Activated CD8-positive, alpha-beta memory T cell treated with anti-CD3 and anti-CD28 coated beads for 4 hours (primary cell): Measurements from ENCODE around the gene KIAA1614.
"Not testable (repeated sequence)": the region's sequence is repeated elsewhere in the genome, so short reads cannot be mapped to it uniquely, and the experiment has no call there.

Experiments
- DNase-seq, 2 donors: peaks; one replicate each; pipeline ENCODE4 v3.0.0-alpha.2; 2020; ENCODE audit warnings: low read depth in 2 of 2

The KIAA1614 gene

GRCh38 chr1:180941518-180942275, 29.0 kb downstream of the KIAA1614 start:
- DNase-seq: no peak

GRCh38 chr1:180945151-180945550, 32.5 kb downstream of the KIAA1614 start:
- no peak for DNase-seq

GRCh38 chr1:180945551-180945950, 32.9 kb downstream of the KIAA1614 start:
- no peak for DNase-seq

GRCh38 chr1:180946056-180946455, 33.4 kb downstream of the KIAA1614 start:
- no peak for DNase-seq

- DNase-seq: no peak
These were observed 34.1 kb downstream of the KIAA1614 start for GRCh38 chr1:180946541-180947498.

- DNase-seq: no peak
These were observed 34.8 kb downstream of the KIAA1614 start for GRCh38 chr1:180947499-180947885.

GRCh38 chr1:180947901-180948640, 35.4 kb downstream of the KIAA1614 start:
- no peak for DNase-seq

- no peak for DNase-seq
These were observed 36.2 kb downstream of the KIAA1614 start for GRCh38 chr1:180948641-180949615.

- DNase-seq: no peak
These were observed 36.9 kb downstream of the KIAA1614 start for GRCh38 chr1:180949616-180950000.

GRCh38 chr1:180950321-180950720, 37.6 kb downstream of the KIAA1614 start:
- no peak for DNase-seq

- DNase-seq: no peak
These were observed 38.6 kb downstream of the KIAA1614 start for GRCh38 chr1:180951186-180951745.

GRCh38 chr1:180951836-180952656, 39.3 kb downstream of the KIAA1614 start:
- no peak for DNase-seq

GRCh38 chr1:180952657-180953013, 39.9 kb downstream of the KIAA1614 start:
- no peak for DNase-seq

- DNase-seq: peak in 1 of 2 donors; percentile 4
These were observed 40.8 kb downstream of the KIAA1614 start for GRCh38 chr1:180953291-180954004.

- DNase-seq: peak; percentile 33 to 35
These were observed 41.5 kb downstream of the KIAA1614 start for GRCh38 chr1:180954005-180954800.

GRCh38 chr1:180954801-180955165, 42.1 kb downstream of the KIAA1614 start:
- DNase-seq: no peak

- no peak for DNase-seq
These were observed 43.4 kb downstream of the KIAA1614 start for GRCh38 chr1:180956028-180956640.

- DNase-seq: not testable (repeated sequence)
These were observed 46.9 kb downstream of the KIAA1614 start for GRCh38 chr1:180959620-180960019.
